Mucosa of descending colon (tissue), 3 donors: ENCODE data around the gene ESRRB. TPM values are rescaled to one million over a fixed set of nuclear protein-coding genes. Genes with fewer than 3 reads are reported as not detected.

ENCODE experiments used
- ATAC-seq: fragments of 200-7000 bp; cut with Tn5 transposase; one replicate; pipeline ENCODE4 v1.9.1; 2020; ENCODE audit warnings: mild to moderate bottlenecking, moderate library complexity
- DNase-seq, 3 donors: peaks; one replicate each; pipeline ENCODE4 v3.0.0-alpha.2; 2020
- H3K36me3 ChIP-seq: fragments of 200-600 bp; one replicate; pipeline ENCODE4 v1.8.0; 2021; ENCODE audit warnings: low read depth, mild to moderate bottlenecking
- H3K4me1 ChIP-seq: fragments of 200-600 bp; one replicate; pipeline ENCODE4 v1.8.0; 2021; ENCODE audit warnings: low read depth, mild to moderate bottlenecking
- H3K4me3 ChIP-seq: fragments of 200-600 bp; one replicate; pipeline ENCODE4 v1.8.0; 2021; ENCODE audit warnings: mild to moderate bottlenecking
- H3K9me3 ChIP-seq: fragments of 200-600 bp; one replicate; pipeline ENCODE4 v1.8.0; 2021; ENCODE audit warnings: mild to moderate bottlenecking
- CTCF ChIP-seq: fragments of 200-600 bp; IDR thresholded peaks from one replicate; pipeline ENCODE4 v1.8.0; 2022; ENCODE audit warnings: antibody characterized with exemption, mild to moderate bottlenecking
- intact Hi-C, 2 donors: fragments of 100-400 bp; cut with DNase I in 1 of 2; cut with micrococcal nuclease in 1 of 2; formaldehyde crosslinking; loops; one replicate each; pipeline versions ENCODE4 v1.11.0 to v1.11.1; 2022; cut with DNase I, micrococcal nuclease
- total RNA-seq, 3 donors: library from RNA; stranded (reverse); fragmentation: NEBNext Ultra II Directional in 2 of 3; extraction: Animal tissue kit (Norgen Biotek cat#: 25700) in 2 of 3; gene quantifications; one replicate each; pipeline versions ENCODE4 v1.2.1 to v1.2.4, GENCODE V29; 2021 to 2023
- donor health status: DM: no; HTN: no; CAD: no; lungs with moderate emphysema.
- donor health status: DM: no; HTN: no; CAD: no.
- donor health status: DM: no; HTN: yes; CAD: no.

The ESRRB gene
- total RNA-seq, 3 donors from 2014 or later: 0.14 to 0.32 TPM; not detected in 1

- no peaks in the 10 kb centered on the region for H3K9me3 ChIP-seq
- no peak for ATAC-seq
- no peak overlapping the region for H3K4me3 ChIP-seq
- H3K36me3 ChIP-seq: no peaks in the 10 kb centered on the region
- DNase-seq: no peak
- intact Hi-C loops: no loop called here
- TF ChIP-seq CTCF: no peak
- no peaks in the 10 kb centered on the region for H3K4me1 ChIP-seq
Measured at GRCh38 chr14:76473481-76474263, 97.7 kb downstream of the ESRRB start.

GRCh38 chr14:76480426-76480825 lies 104.5 kb downstream of the ESRRB start:
- H3K9me3 ChIP-seq: no peaks in the 10 kb centered on the region
- intact Hi-C loops: no loop called here
- no peaks in the 10 kb centered on the region for H3K4me1 ChIP-seq
- H3K4me3 ChIP-seq: no peak overlapping the region
- ATAC-seq (no peak), DNase-seq (no peak)
- H3K36me3 ChIP-seq: no peaks in the 10 kb centered on the region
- TF ChIP-seq CTCF: no peak

- intact Hi-C loops: no loop called here
Measured at GRCh38 chr14:76484355-76484754, 108.4 kb downstream of the ESRRB start.

GRCh38 chr14:76486251-76486743 lies 110.4 kb downstream of the ESRRB start:
- intact Hi-C loops: no loop called here
- Histone ChIP-seq H3K4me3 (no peak overlapping the region), H3K36me3 (no peaks in the 10 kb centered on the region), H3K9me3 (no peaks in the 10 kb centered on the region), H3K4me1 (no peaks in the 10 kb centered on the region)
- no peak for DNase-seq
- no peak for ATAC-seq
- no peak for TF ChIP-seq CTCF

More at GRCh38 chr14:76484355-76484754, 108.4 kb downstream of the ESRRB start:
- Histone ChIP-seq H3K4me3 (no peak overlapping the region), H3K4me1 (no peaks in the 10 kb centered on the region), H3K9me3 (no peaks in the 10 kb centered on the region), H3K36me3 (no peaks in the 10 kb centered on the region)
- DNase-seq: no peak
- ATAC-seq: no peak
- no peak for TF ChIP-seq CTCF

GRCh38 chr14:76488551-76488950 lies 112.6 kb downstream of the ESRRB start:
- Histone ChIP-seq H3K4me1 (no peaks in the 10 kb centered on the region), H3K4me3 (no peak overlapping the region), H3K36me3 (no peaks in the 10 kb centered on the region), H3K9me3 (no peaks in the 10 kb centered on the region)
- DNase-seq: no peak
- no peak for TF ChIP-seq CTCF
- no peak for ATAC-seq
- intact Hi-C loops: no loop called here
